RWPE1 (cell line): ENCODE results near the gene TLCD4.
"Not testable (repeated sequence)": the region's sequence is repeated elsewhere in the genome, so short reads cannot be mapped to it uniquely, and the experiment has no call there.

Experiments used
- CTCF ChIA-PET: fragments of 350-600 bp; sonication (Branson Sonifier 250); formaldehyde crosslinking; extraction: SDS; loops from one replicate; lab custom pipeline; 2021; lab: Yijun Ruan, JAX
- POLR2A ChIA-PET: fragments of 400-600 bp; formaldehyde crosslinking; extraction: SDS; loops from one replicate; lab custom pipeline; 2020; ENCODE audit warnings: antibody characterized with exemption; ENCODE audit not compliant: low non-redundant PET; lab: Yijun Ruan, JAX
- DNase-seq: peaks from one replicate; pipeline ENCODE4 v3.0.0; 2012; ENCODE audit warnings: low spot score
- H3K27ac ChIP-seq: fragments of 450-650 bp; 2 replicates; pipeline ENCODE4 v1.5.1; 2017
- TF ChIP-seq, protein P1 (sequence below): fragments of 450-650 bp; conservative IDR thresholded peaks from 2 replicates; pipeline ENCODE4 v1.5.1; 2017; ENCODE audit warnings: low read depth, mild to moderate bottlenecking

Gene TLCD4

DNA sequence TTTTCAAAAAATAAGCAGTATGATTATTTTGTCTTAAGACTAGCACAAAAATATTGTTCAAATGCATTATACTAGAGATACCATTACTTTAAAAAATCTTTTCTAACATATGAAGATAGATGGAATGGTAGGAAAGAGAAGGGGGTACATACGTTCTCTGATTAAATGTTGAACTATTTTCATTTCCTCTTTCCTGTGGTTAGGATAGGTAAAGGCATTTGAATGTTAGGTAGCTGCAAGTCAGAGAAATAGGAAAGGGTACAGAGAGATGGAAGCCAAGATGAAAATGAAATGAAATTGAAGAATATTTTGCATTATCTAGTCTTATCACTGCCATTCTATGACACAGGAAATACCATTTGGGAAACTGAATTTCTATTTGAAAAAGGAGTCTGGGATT, 28.3 kb downstream of the TLCD4 start:
- CTCF ChIA-PET = interaction anchor here (0.6 kb wide), 1 partner anchor 74 kb away, joined by 4 read pairs; no protein-coding TSS in a partner anchor
- H3K27ac ChIP-seq = no peak overlapping the region
- TF ChIP-seq, protein P1, sequence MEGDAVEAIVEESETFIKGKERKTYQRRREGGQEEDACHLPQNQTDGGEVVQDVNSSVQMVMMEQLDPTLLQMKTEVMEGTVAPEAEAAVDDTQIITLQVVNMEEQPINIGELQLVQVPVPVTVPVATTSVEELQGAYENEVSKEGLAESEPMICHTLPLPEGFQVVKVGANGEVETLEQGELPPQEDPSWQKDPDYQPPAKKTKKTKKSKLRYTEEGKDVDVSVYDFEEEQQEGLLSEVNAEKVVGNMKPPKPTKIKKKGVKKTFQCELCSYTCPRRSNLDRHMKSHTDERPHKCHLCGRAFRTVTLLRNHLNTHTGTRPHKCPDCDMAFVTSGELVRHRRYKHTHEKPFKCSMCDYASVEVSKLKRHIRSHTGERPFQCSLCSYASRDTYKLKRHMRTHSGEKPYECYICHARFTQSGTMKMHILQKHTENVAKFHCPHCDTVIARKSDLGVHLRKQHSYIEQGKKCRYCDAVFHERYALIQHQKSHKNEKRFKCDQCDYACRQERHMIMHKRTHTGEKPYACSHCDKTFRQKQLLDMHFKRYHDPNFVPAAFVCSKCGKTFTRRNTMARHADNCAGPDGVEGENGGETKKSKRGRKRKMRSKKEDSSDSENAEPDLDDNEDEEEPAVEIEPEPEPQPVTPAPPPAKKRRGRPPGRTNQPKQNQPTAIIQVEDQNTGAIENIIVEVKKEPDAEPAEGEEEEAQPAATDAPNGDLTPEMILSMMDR = no peak
- POLR2A ChIA-PET = no interaction called here
- no peak for DNase-seq

DNA sequence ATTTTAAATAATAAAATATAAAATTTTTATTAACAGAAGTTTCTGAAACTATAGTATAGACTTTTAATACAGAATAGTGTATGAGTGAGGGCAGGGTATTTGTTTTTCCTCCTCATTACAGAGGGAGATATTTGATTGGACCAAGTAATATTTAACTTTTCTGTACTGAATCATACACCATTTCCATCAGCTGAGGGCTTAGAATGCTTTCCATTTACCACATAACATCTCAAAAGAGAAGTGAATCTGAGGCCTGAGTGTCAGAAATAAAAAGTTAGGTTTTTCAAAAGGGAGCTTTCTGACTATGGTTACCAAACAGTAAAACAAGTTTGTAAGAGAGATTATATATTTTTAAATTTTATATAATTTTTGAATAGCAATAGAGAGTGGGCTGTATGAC, 29.5 kb downstream of the TLCD4 start:
- no peak overlapping the region for H3K27ac ChIP-seq
- TF ChIP-seq, protein P1 = no peak
- POLR2A ChIA-PET = no interaction called here
- DNase-seq = no peak
- CTCF ChIA-PET = no interaction called here

DNA sequence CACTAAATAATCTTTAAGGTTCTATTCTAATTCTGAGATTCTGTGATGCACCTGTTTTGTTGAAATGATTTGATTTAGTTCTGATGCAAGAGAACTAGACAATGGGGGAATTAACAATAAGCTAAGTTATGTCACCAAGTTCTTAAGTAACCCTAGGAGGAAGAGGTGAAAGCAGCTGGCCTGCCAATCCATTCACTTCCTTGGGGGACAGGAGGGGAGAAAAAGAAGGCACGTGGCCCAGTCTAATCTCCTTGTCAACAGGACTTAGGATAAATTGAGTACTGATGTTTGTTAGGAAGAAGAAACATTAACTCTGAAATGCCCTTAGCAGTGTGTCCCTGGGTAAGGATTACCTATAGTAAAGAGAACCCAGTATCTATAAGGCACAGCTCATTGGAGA, 36.9 kb downstream of the TLCD4 start:
- POLR2A ChIA-PET = interaction anchor here (0.6 kb wide), 1 partner anchor 314 kb away, joined by 16 read pairs; no protein-coding TSS in a partner anchor
- no peak for DNase-seq
- CTCF ChIA-PET = no interaction called here
- H3K27ac ChIP-seq = no peak overlapping the region
- TF ChIP-seq, protein P1 = no peak

DNA sequence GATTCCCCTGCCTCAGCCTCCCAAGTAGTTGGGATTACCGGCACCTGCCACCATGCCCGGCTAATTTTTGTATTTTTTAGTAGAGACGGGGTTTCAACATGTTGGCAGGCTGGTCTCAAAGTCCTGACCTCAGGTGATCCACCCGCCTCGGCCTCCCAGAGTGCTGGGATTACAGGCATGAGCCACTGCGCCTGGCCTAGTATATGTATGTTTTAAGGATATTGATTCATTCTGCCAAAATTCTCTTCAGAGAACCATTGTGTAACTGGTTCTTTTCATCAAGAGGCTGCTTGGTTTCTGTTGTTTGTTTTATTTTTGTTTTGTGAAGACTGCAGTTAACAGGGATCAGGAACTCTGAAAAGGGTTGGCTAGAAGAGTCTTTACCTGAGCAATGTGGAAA, 48.4 kb downstream of the TLCD4 start:
- CTCF ChIA-PET, POLR2A ChIA-PET, DNase-seq, H3K27ac ChIP-seq: not testable (repeated sequence)
